Fibroblast of the conjunctiva (primary cell): Measurements from ENCODE around the gene CCDC174.
A peak's percentile ranks its signal among the peaks of the same experiment; 100 is the strongest.
"Not testable (repeated sequence)": the region's sequence is repeated elsewhere in the genome, so short reads cannot be mapped to it uniquely, and the experiment has no call there.

ENCODE experiments used
- DNase-seq: peaks from one replicate; pipeline ENCODE4 v3.0.0-alpha.2; 2010; ENCODE audit warnings: low read depth

The CCDC174 gene

GRCh38 chr3:14627815-14628214 is 23.7 kb upstream of the CCDC174 start:
- no peak for DNase-seq

- no peak for DNase-seq
Observed at GRCh38 chr3:14628406-14628805, 23.2 kb upstream of the CCDC174 start.

GRCh38 chr3:14630404-14631100 is 21.0 kb upstream of the CCDC174 start:
- no peak for DNase-seq

- DNase-seq = no peak
Observed at GRCh38 chr3:14631101-14631497, 20.5 kb upstream of the CCDC174 start.

- DNase-seq = no peak
Observed at GRCh38 chr3:14631687-14632441, 19.7 kb upstream of the CCDC174 start.

- DNase-seq = no peak
Observed at GRCh38 chr3:14632442-14632930, 19.1 kb upstream of the CCDC174 start.

- no peak for DNase-seq
Observed at GRCh38 chr3:14633417-14633816, 18.1 kb upstream of the CCDC174 start.

GRCh38 chr3:14633819-14634424 is 17.6 kb upstream of the CCDC174 start:
- DNase-seq = peak; percentile 60

GRCh38 chr3:14634763-14635400 is 16.7 kb upstream of the CCDC174 start:
- DNase-seq = no peak

GRCh38 chr3:14636496-14637087 is 15.0 kb upstream of the CCDC174 start:
- no peak for DNase-seq

- no peak for DNase-seq
Observed at GRCh38 chr3:14640157-14640562, 11.4 kb upstream of the CCDC174 start.

GRCh38 chr3:14640734-14641133 is 10.8 kb upstream of the CCDC174 start:
- DNase-seq = no peak

GRCh38 chr3:14641346-14641745 is 10.2 kb upstream of the CCDC174 start:
- no peak for DNase-seq

- DNase-seq = no peak
Observed at GRCh38 chr3:14645453-14645852, 6.1 kb upstream of the CCDC174 start.

- no peak for DNase-seq
Observed at GRCh38 chr3:14646131-14646573, 5.4 kb upstream of the CCDC174 start.

- DNase-seq = no peak
Observed at GRCh38 chr3:14646589-14647413, 4.8 kb upstream of the CCDC174 start.

- no peak for DNase-seq
Observed at GRCh38 chr3:14647976-14648955, 3.3 kb upstream of the CCDC174 start.

- DNase-seq = no peak
Observed at GRCh38 chr3:14649466-14649865, 2.1 kb upstream of the CCDC174 start.

- no peak for DNase-seq
Observed at GRCh38 chr3:14650193-14650592, 1.4 kb upstream of the CCDC174 start.

- DNase-seq = not testable (repeated sequence)
Observed at GRCh38 chr3:14652360-14652907, 872 bp downstream of the CCDC174 start.
